ENCODE measurements around the gene CTLA4.
"Not testable (repeated sequence)": the region's sequence is repeated elsewhere in the genome, so short reads cannot be mapped to it uniquely, and the experiment has no call there.

Gene CTLA4

DNA sequence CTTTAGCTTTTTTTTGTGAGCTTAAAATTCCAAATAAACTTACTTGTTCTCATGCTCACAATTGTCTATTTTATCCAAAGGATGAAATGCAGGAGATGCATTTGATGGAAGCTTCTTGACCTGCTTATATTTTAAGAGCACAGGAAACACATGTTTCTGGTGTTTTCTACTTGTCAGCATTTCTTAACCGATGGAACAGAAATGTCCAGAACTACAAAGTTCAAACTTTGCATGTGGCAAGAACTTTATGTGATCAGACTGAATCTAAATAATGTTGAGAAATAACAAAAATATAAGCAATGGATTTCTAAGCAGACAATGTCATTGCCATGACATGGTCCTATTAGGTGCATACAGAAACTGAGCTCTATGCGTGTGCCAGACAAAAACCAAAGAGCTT, 9.9 kb upstream of the CTLA4 start:
- DNase-seq (ENCODE audit: low read depth in 2 of 2), result no peak

DNA sequence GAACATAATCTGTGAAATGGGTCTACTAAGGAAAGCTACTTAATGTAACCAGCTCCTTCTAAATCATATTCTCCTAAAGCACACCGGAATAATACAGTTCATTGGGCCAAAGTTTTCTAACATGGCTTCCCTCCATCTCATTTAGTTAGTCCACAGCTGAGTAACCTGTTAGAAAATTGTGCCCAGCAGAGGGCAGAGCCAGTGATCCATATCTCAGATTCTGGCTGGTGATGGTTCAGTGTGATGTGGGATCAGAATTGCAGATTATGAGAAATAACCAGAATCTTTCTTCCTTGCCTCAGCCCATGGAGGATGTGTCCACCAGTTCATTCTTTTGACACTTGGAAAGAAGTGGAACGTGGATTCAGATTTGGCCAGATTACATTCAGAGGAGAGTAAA, 9.4 kb upstream of the CTLA4 start:
- no peak for DNase-seq (ENCODE audit: low read depth in 2 of 2)

DNA sequence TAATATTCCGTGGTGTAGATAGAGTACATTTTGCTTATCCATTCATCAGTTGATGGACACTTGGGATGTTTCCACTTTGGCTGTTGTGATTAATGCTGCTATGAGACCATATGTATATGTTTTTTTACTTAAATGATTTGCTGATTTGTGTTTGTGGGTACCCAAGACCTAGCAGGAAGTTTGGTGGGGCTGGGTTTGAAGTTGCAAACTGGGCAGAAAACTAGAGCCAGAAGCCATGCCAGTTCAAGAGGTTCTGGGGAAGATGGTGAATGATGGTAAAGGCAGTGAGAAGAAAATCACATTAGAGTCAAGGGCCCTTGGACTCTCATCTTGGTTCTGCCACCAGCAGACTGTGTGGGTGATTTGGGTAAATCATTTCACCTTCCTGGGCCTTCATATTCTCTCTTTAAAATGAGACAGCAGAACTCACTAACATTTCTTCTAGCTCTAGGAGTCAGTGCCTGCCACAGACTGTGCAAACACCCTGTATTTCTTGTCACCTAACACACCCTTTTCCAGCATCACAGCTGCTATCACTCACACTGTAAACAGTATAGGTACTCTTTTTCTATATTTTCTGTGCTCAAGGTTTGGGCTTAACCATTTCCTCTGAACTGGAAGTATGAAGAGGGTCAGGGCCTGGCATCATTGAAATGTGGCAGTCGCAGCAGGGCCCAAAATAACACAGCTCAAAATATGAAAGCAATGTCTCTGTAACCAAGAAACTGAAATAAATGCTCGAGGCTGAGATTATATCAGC, 8.4 kb upstream of the CTLA4 start:
- no peak for DNase-seq (ENCODE audit: low read depth in 2 of 2)

DNA sequence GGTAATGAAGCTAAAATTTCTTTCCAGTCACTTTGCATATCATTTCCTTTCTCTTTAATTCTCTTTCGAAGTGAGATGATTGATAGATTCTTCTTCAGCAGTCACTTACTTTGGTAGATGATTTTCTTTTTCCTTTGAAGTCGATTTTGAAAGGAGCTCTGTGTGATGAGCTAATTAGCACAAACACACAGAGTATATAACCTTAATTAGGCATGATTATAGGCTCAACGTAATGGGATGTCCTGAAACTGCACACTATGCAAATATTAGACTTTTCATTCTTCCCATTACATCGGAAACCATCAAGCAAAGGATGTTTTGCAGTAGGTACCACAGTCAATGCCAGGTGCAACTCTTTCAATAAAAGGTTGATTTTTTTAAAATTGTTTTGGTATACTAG, 6.4 kb upstream of the CTLA4 start:
- no peak for DNase-seq (ENCODE audit: low read depth in 2 of 2)

DNA sequence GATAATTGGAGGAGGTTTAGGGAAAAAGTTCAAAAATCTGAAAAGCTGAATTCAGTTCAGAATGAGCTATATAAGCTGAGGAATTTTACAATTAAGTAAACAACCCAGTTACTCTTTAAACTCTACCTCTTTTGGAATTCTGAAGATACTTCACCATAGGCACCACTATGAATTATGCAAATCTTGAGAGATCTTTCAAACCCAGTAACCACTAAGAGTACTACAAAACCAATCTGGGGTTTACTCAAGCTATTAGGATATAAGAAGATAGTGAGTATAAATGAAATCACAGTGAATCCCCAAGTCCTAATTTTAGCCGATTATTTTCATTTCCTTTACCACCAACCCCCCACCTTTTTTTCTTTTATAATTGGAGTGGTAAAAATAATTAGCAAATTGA, 6.0 kb upstream of the CTLA4 start:
- no peak for DNase-seq (ENCODE audit: low read depth in 2 of 2)

DNA sequence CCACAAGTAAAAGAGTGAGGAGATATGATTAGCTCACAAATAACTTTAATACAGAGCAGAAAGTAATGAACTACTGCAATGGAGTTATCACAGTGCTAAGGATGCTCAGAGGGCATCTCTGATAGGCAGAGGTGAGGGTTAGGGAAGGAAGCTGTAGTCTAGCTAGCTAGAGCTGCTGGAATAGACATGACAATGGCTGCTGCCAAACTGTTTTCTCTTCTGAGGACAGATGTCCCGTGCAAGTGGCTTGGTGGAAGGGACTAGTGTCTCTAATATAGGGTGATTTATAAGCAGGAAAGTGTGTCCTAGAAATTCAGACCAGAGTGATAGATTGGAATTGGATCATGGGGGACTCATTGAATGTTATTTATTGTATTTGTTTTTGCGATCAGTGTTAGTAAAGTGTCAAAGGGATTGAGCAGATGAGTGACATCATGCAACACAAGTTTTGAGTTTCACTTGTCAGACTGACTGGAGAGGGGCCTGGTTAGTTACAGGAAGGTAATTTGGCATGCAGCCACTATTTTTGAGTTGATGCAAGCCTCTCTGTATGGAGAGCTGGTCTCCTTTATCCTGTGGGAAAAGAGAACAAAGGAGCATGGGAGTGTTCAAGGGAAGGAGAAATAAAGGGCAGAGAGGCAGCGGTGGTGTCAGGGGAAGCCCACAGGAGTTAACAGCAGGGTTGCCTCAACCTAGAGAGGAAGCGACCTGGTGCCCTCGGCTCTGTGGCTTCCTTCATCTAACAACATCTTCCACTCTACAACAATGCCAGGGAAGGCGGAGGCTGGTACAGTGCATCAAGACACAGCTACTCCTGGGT, 1.9 kb downstream of the CTLA4 start:
- DNase-seq (ENCODE audit: low read depth in 2 of 2), result peak in 1 of 2 donors; percentile 22

DNA sequence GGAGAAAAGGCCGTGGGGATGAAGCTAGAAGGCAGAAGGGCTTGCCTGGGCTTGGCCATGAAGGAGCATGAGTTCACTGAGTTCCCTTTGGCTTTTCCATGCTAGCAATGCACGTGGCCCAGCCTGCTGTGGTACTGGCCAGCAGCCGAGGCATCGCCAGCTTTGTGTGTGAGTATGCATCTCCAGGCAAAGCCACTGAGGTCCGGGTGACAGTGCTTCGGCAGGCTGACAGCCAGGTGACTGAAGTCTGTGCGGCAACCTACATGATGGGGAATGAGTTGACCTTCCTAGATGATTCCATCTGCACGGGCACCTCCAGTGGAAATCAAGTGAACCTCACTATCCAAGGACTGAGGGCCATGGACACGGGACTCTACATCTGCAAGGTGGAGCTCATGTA, 2.9 kb downstream of the CTLA4 start:
- no peak for DNase-seq (ENCODE audit: low read depth in 2 of 2)

DNA sequence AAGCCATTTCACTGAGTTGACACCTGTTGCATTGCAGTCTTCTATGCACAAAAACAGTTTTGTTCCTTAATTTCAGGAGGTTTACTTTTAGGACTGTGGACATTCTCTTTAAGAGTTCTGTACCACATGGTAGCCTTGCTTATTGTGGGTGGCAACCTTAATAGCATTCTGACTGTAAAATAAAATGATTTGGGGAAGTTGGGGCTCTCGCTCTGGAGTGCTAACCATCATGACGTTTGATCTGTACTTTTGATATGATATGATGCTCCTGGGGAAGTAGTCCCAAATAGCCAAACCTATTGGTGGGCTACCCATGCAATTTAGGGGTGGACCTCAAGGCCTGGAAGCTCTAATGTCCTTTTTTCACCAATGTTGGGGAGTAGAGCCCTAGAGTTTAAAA, 3.4 kb downstream of the CTLA4 start:
- DNase-seq (ENCODE audit: low read depth in 2 of 2), result no peak

DNA sequence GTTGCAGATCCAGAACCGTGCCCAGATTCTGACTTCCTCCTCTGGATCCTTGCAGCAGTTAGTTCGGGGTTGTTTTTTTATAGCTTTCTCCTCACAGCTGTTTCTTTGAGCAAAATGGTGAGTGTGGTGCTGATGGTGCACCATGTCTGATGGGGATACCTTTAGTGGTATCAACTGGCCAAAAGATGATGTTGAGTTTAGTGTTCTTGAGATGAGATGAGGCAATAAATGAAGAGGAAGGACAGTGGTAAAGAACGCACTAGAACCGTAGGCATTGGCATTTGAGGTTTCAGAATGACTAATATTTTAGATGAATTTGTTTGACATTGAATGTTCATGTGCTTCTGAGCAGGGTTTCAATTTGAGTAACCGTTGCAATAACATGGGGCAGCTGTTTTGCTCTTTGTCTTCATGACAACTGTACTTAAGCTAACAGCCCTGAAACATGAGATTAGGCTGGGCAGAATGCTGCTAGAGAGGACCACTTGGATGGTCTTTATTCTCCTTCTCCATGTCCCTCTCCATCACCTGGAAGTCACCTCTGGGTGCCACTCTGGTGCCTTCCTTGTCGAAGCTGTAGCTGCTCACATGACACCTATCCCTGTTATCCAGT, 3.9 kb downstream of the CTLA4 start:
- no peak for DNase-seq (ENCODE audit: low read depth in 2 of 2)

DNA sequence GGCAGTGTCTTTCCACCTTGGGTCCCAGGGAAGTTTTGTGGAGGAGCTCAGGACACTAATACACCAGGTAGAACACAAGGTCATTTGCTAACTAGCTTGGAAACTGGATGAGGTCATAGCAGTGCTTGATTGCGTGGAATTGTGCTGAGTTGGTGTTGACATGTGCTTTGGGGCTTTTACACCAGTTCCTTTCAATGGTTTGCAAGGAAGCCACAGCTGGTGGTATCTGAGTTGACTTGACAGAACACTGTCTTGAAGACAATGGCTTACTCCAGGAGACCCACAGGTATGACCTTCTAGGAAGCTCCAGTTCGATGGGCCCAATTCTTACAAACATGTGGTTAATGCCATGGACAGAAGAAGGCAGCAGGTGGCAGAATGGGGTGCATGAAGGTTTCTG, 5.9 kb downstream of the CTLA4 start:
- DNase-seq (ENCODE audit: low read depth in 2 of 2), result no peak

DNA sequence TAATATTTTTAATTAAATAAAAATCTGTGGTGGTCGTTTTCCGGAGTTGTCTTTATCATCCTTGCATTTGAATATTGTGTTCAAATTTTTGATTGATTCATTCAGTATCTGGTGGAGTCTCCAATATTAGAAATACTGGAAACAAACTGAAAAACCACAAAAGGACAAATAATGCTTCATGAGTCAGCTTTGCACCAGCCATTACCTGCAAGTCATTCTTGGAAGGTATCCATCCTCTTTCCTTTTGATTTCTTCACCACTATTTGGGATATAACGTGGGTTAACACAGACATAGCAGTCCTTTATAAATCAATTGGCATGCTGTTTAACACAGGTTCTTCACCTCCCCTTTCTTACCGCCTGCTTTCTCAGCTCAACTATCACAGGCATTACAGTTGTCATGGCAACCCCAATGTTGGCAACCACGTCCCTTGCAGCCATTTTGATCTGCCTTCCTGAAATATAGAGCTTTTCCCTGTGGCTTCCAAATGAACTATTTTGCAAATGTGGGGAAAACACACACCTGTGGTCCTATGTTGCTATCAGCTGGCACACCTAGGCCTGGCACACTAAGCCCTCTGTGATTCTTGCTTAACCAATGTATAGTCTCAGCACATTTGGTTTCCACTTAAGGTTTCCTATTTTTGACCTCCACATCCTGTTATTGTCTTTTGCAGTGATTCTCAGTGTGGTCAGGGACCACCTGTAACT, 6.5 kb downstream of the CTLA4 start:
- DNase-seq (ENCODE audit: low read depth in 2 of 2), result no peak

DNA sequence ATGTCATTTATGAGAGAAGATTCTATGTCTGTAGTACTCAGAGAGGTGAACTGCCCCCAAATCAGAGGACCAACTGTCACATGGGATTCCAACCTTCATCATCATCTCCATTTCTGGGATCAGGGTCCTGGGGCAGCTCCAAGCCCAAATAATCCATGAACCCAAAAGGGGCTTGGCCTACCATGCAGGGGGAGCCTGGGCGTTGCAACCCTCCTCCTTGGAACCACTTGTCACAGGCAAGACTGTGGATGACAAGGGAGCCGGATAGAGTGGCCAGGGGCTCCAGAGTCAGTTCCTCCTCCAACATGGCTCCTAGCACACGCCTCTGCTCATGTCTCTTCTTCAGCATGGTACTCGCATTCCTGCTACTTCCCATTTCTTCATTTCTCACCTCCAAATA, 7.9 kb downstream of the CTLA4 start:
- DNase-seq (ENCODE audit: low read depth in 2 of 2), result no peak

DNA sequence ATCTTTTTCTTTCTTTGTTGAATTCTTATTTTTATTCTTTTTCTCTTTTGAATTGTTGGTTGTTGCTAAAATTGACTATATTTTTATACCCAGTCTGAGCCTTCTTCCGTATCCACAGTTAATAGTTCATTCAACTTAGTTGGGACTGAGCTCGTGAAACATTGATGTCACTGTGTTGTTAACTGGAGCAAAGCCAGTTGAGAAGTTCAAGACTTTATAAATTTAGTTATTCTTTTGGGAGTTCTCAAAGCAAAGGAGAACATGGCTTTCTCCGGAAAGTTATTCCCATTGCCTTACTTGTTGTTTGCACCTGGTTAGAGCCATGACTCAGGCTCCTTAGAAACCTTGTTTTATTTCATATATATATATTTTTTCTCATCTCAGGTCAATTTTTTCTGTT, 8.8 kb downstream of the CTLA4 start:
- no peak for DNase-seq (ENCODE audit: low read depth in 2 of 2)

DNA sequence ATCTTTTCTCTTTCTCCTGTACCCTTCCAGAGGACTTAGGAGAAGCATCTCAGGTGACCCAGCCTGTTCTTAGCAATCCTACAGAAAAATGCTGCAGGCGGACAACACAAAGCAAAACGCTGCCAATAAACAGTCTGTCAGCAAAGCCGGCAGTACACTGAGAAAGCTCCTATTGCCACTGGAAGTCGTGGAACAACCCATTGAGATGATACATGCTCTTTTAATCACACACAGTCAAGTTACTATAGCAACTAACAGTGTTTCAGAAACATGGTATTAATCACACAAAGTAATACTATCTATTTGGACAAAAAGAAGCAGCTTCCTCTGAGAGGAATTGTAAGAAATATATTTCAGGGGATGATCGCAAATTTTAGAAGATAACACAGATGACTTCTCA, 10.5 kb downstream of the CTLA4 start:
- no peak for DNase-seq (ENCODE audit: low read depth in 2 of 2)

DNA sequence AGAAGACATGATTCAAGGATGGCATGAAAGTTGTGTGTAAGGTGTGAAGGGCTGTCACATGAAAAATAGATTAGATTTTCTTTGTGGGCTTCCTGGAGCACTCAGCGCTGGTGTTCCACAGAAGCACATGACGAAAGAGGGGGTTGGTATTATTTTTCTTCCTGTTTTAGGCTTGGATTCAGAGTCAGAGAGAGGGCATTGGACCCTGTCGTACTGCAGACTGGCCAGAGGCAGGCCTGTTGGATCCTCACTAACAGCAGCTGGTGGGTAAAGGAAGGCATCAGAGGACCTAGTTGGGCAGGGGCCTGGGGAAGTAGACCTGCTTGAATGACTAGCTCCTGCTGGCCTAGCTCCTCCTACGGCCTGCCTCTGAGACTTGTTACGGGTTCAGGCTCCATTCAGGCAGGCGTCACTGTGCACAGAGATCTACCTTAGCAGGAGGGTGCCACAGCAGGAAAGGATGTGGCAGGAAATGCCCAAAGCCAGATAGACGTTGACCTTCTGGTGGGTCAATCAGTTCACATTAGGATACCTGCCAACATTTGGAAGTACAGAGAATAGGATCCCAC, 13.1 kb downstream of the CTLA4 start:
- DNase-seq (ENCODE audit: low read depth in 2 of 2), result no peak

DNA sequence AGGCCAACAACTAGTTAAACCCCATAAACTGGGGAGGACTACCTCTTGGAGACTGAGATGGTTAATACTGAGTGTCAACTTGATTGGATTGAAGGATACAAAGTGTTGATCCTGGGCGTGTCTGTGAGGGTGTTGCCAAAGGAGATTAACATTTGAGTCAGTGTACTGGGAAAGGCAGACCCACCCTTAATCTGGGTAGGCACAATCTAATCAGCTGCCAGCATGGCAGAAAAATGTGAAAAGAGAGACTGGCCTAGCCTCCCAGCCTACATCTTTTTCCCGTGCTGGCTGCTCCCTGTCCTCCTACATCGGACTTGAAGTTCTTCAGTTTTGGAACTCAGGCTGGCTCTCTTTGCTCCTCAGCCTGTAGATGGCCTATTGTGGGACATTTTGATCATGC, 13.6 kb downstream of the CTLA4 start:
- not testable (repeated sequence) for DNase-seq (ENCODE audit: low read depth in 2 of 2)

DNA sequence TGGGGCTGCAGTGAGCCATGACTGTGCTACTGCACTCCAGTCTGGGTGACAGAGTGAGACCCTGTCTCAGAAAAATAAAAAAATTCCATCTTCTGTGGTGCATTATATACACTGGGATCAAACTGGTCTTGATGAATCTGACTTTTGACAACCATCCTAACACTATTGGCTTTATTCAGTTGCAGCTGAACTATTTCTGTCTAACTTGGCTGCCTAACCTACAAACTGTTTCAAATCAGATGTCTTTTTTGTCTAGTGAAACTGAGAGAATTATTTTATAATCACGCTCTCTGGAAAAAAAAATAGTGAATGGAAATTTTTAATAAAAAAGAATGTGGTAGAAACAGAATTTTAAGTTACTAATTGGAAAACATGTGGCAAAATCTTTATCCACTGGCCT, 15.0 kb downstream of the CTLA4 start:
- DNase-seq (ENCODE audit: low read depth in 2 of 2), result no peak

DNA sequence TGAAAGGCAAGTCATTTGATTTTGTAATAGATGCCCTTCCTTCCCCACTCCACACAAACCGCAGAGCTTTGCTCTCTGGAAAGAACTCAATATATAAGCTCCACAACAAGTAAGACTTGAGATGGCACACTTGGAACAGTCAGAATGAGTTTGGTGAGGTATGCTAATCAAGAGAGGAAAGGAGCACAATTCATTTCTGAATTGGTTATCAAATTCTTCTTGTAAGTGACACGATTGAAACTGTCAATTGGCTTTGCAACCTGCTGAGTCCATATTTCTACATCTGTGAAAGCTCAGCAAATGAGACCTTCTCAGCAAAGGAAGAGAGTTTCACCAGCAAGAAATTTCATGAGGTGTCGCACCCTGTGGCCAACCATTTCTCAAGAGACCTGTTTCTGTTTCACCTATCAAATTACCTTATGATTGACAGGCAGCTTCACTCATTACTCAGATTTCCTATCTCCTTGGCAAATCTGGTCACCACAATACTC, 19.1 kb downstream of the CTLA4 start:
- DNase-seq (ENCODE audit: low read depth in 2 of 2), result no peak

DNA sequence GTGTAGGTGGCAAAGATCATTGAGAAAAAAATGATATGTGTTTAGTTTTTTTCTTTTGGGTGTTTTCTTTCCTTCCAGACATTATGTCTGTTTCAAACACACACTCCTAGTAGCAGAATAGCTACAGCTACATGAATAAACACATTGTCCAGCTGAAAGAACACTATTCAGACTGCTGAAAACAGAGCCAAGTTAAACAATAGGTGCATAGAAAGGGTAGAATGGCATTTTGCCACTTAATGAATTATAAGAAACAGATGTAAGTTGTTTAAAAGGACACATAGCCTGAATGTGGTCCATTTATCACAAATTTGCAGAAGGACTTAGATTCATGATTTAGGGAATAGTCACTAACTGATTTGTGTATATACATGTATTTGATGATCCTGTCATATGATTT, 20.1 kb downstream of the CTLA4 start:
- no peak for DNase-seq (ENCODE audit: low read depth in 2 of 2)

DNA sequence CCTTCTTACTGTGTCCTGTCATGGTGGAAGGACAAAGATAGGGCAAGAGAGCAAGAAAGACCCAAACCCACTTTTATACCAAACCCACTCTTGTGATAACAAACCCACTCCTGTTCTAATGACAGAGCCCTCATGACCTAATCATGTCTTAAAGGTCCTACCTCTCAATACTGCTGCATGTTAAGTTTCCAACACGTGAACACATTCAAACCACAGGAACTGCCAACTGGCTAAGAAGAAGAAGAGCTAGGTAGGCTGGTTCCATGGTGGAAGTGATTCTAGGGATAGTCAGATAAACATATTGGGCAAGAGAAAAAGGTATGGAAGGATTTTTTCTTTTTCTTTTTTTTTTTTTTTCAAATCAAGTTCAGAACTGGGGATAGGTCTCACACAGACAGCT, 22.0 kb downstream of the CTLA4 start:
- no peak for DNase-seq (ENCODE audit: low read depth in 2 of 2)

DNA sequence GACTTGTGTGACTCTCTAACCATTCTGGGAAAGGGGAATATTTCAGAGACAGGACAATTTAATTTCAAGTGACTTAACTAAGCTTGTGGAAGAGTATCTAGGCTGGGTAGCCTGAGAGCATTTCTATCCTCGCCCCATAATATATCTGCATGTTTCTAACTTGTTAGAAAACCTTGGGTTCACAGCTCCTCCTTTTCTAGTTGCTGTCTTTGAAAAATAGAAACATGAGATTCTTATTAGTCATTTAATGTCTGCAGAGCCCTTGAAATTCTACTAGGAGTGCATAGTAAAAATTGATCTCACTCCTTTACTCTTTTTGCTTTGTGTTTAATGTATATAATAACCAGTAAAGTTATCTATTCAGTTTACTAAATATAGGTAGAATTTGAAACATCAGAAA, 22.4 kb downstream of the CTLA4 start:
- DNase-seq (ENCODE audit: low read depth in 2 of 2), result no peak

DNA sequence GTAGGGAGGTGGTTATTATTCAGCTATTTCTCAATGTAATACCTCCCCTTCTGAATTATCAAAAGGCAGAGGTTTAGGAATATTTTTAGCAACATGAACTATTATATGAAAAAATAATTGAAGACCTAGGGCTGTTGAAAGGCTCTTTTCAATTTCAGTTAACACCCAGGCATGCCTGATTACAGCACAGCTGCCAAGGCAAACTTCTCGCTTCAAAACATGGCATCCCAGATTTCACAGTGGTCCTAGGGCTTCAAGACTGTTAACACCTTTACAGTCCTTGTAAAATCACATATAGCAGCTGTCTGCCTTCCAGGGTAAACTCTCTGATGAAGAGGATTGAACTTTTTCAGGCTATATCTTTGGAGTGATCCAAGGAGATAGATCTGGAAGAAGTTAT, 23.2 kb downstream of the CTLA4 start:
- DNase-seq (ENCODE audit: low read depth in 2 of 2), result no peak

Data from stimulated activated CD8-positive, alpha-beta memory T cell treated with anti-CD3 and anti-CD28 coated beads, Interleukin-7, amount 100 ng/mL, for 4 hours (primary cell).